HEK293 (cell line): ENCODE measurements around the gene RASA3.

Experiments used
- CTCF ChIA-PET: fragments of 350-600 bp; formaldehyde crosslinking; extraction: SDS; loops from one replicate; lab custom pipeline; 2021; ENCODE audit warnings: antibody characterized with exemption; lab: Yijun Ruan, JAX
- POLR2A ChIA-PET: fragments of 300-600 bp; formaldehyde crosslinking; extraction: SDS; loops from one replicate; lab custom pipeline; 2020; ENCODE audit warnings: antibody characterized with exemption, inconsistent platforms; lab: Yijun Ruan, JAX
- H3K27ac ChIP-seq: fragments of 200-500 bp; sonication (Bioruptor generic); 2 replicates; pipeline ENCODE4 v1.5.1; 2014; ENCODE audit warnings: low read depth, low read length, control low read depth, inconsistent platforms; ENCODE audit errors: extremely low read depth
- H3K36me3 ChIP-seq, 2 experiments: fragments of 200-500 bp in 1 of 2; sonication (Bioruptor generic) in 1 of 2; 1 replicate in 1 of 2; 2 replicates in 1 of 2; pipeline ENCODE4 v1.5.1; 2014 to 2017; ENCODE audit warnings: inconsistent platforms in 2 of 2, low read length in 2 of 2; ENCODE audit not compliant: control insufficient read depth in 2 of 2, insufficient read depth in 1 of 2
- H3K4me1 ChIP-seq: fragments of 200-500 bp; sonication (Bioruptor generic); 2 replicates; pipeline ENCODE4 v1.5.1; 2014; ENCODE audit warnings: mild to moderate bottlenecking, low read length, inconsistent platforms; ENCODE audit not compliant: control insufficient read depth, insufficient read depth
- H3K4me3 ChIP-seq: 2 replicates; pipeline ENCODE4 v1.5.1; 2011; ENCODE audit warnings: low read depth, mild to moderate bottlenecking, control low read depth, low read length, moderate library complexity
- H3K9me3 ChIP-seq: fragments of 200-500 bp; sonication (Bioruptor generic); 2 replicates; pipeline ENCODE4 v1.5.1; 2014; ENCODE audit warnings: low read depth, low read length, inconsistent platforms; ENCODE audit not compliant: control insufficient read depth, insufficient read depth
- KLF8 ChIP-seq: fragments of 450-650 bp; formaldehyde crosslinking; IDR thresholded peaks from 2 replicates; pipeline ENCODE4 v1.5.1; 2016; ENCODE audit warnings: missing biosample characterization, missing genetic modification characterization
- RBAK ChIP-seq: fragments of 450-650 bp; formaldehyde crosslinking; IDR thresholded peaks from 2 replicates; pipeline ENCODE4 v1.5.1; 2016; ENCODE audit warnings: missing biosample characterization, missing genetic modification characterization
- SCRT1 ChIP-seq: fragments of 450-650 bp; formaldehyde crosslinking; IDR thresholded peaks from 2 replicates; pipeline ENCODE4 v1.5.1; 2016; ENCODE audit warnings: missing biosample characterization, missing genetic modification characterization, borderline replicate concordance
- WT1 ChIP-seq: fragments of 450-650 bp; formaldehyde crosslinking; IDR thresholded peaks from 2 replicates; pipeline ENCODE4 v1.5.1; 2016; ENCODE audit warnings: missing biosample characterization, missing genetic modification characterization
- YY1 ChIP-seq: fragments of 450-650 bp; formaldehyde crosslinking; IDR thresholded peaks from 2 replicates; pipeline ENCODE4 v1.5.1; 2018; ENCODE audit warnings: missing biosample characterization, missing genetic modification characterization
- ZIC2 ChIP-seq: fragments of 450-650 bp; formaldehyde crosslinking; IDR thresholded peaks from 2 replicates; pipeline ENCODE4 v1.5.1; 2016; ENCODE audit warnings: missing biosample characterization, missing genetic modification characterization
- ZNF133 ChIP-seq: fragments of 450-650 bp; formaldehyde crosslinking; IDR thresholded peaks from 2 replicates; pipeline ENCODE4 v1.5.1; 2016; ENCODE audit warnings: missing biosample characterization, missing genetic modification characterization
- ZNF16 ChIP-seq: fragments of 450-650 bp; formaldehyde crosslinking; IDR thresholded peaks from 2 replicates; pipeline ENCODE4 v1.5.1; 2016; ENCODE audit warnings: low read depth, missing biosample characterization, missing genetic modification characterization
- ZNF311 ChIP-seq: fragments of 450-650 bp; formaldehyde crosslinking; IDR thresholded peaks from 2 replicates; pipeline ENCODE4 v1.5.1; 2017; ENCODE audit warnings: missing biosample characterization, missing genetic modification characterization, borderline replicate concordance
- ZNF354C ChIP-seq: fragments of 450-650 bp; formaldehyde crosslinking; IDR thresholded peaks from 2 replicates; pipeline ENCODE4 v1.5.1; 2016; ENCODE audit warnings: missing biosample characterization, missing genetic modification characterization, low read depth, borderline replicate concordance
- ZNF785 ChIP-seq: fragments of 450-650 bp; formaldehyde crosslinking; IDR thresholded peaks from 2 replicates; pipeline ENCODE4 v1.5.1; 2016; ENCODE audit warnings: missing biosample characterization, missing genetic modification characterization
- TF ChIP-seq, protein P1 (sequence below): fragments of 450-650 bp; formaldehyde crosslinking; IDR thresholded peaks from 2 replicates; pipeline ENCODE4 v1.5.1; 2016; ENCODE audit warnings: missing biosample characterization, missing genetic modification characterization
- TF ChIP-seq, protein P2 (sequence below): fragments of 450-650 bp; formaldehyde crosslinking; IDR thresholded peaks from 2 replicates; pipeline ENCODE4 v1.5.1; 2016; ENCODE audit warnings: missing biosample characterization, missing genetic modification characterization
- TF ChIP-seq, protein P3 (sequence below): fragments of 450-650 bp; formaldehyde crosslinking; conservative IDR thresholded peaks from 2 replicates; pipeline ENCODE4 v1.5.1; 2016; ENCODE audit warnings: low read depth, missing biosample characterization, missing genetic modification characterization
- TF ChIP-seq, protein P4 (sequence below): fragments of 450-650 bp; formaldehyde crosslinking; IDR thresholded peaks from 2 replicates; pipeline ENCODE4 v1.5.0; 2017; ENCODE audit warnings: missing biosample characterization, missing genetic modification characterization, borderline replicate concordance
- TF ChIP-seq, protein P5 (sequence below): fragments of 450-650 bp; formaldehyde crosslinking; IDR thresholded peaks from 2 replicates; pipeline ENCODE4 v1.5.1; 2017; ENCODE audit warnings: missing biosample characterization, missing genetic modification characterization
- TF ChIP-seq, protein P6 (sequence below): fragments of 450-650 bp; formaldehyde crosslinking; IDR thresholded peaks from 2 replicates; pipeline ENCODE4 v1.5.1; 2016; ENCODE audit warnings: missing biosample characterization, missing genetic modification characterization, low read depth

Gene RASA3

DNA sequence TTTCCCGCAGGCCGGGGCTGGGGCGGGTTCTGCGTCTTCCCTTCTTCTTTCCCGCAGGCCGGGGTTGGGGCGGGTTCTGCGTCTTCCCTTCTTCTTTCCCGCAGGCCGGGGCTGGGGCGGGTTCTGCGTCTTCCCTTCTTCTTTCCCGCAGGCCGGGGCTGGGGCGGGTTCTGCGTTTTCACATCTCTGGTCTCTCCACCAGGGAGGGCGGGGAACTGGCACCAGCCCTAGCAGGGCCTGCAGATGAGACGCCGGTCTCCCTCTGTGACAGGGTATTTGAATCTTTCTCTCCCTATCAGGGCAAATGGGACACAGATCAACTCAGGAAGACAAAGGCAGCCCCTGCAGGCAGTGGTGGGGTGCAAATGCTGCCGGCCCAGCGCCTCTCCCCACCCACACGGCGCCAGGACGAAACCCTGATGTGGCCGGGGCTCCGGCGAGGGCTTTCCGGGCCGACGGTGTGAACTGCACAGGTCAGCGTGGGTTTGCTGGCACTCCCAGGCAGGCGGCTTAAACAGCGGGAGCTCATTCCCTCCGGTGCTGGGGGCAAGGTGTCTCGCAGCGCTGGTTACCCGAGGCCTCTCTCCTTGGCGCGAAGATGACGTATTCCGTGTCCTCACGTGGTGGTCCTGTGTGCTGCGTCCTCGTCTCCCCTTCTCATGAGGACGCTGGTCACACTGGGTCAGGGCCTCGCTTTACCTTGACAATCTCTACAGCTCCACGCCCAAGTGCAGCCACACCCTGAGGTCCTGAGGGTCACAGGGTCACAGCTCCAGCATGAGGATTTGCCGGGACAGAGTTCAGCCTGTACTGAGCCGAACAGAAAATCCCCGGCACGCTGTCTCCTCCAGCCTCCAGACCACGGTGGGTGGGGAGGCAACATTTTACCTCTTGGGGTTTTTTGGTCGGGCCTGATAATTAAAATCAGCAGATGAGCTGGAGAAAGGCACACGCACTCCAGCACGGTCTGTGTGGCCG, 157.8 kb downstream of the RASA3 start:
- ChIA-PET CTCF (no interaction called here), POLR2A (no interaction called here)

More for the DNA sequence above, 157.8 kb downstream of the RASA3 start:
- Histone ChIP-seq H3K36me3 (peaks cover 0 to 3% of the 10 kb centered on the region in 2 experiments; a peak in 1 of 3 replicates), H3K27ac (no peak overlapping the region)
- no peak for TF ChIP-seq SCRT1 (tag by site-specific recombination)
- TF ChIP-seq, protein P1, sequence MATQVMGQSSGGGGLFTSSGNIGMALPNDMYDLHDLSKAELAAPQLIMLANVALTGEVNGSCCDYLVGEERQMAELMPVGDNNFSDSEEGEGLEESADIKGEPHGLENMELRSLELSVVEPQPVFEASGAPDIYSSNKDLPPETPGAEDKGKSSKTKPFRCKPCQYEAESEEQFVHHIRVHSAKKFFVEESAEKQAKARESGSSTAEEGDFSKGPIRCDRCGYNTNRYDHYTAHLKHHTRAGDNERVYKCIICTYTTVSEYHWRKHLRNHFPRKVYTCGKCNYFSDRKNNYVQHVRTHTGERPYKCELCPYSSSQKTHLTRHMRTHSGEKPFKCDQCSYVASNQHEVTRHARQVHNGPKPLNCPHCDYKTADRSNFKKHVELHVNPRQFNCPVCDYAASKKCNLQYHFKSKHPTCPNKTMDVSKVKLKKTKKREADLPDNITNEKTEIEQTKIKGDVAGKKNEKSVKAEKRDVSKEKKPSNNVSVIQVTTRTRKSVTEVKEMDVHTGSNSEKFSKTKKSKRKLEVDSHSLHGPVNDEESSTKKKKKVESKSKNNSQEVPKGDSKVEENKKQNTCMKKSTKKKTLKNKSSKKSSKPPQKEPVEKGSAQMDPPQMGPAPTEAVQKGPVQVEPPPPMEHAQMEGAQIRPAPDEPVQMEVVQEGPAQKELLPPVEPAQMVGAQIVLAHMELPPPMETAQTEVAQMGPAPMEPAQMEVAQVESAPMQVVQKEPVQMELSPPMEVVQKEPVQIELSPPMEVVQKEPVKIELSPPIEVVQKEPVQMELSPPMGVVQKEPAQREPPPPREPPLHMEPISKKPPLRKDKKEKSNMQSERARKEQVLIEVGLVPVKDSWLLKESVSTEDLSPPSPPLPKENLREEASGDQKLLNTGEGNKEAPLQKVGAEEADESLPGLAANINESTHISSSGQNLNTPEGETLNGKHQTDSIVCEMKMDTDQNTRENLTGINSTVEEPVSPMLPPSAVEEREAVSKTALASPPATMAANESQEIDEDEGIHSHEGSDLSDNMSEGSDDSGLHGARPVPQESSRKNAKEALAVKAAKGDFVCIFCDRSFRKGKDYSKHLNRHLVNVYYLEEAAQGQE = no peak
- TF ChIP-seq, protein P2, sequence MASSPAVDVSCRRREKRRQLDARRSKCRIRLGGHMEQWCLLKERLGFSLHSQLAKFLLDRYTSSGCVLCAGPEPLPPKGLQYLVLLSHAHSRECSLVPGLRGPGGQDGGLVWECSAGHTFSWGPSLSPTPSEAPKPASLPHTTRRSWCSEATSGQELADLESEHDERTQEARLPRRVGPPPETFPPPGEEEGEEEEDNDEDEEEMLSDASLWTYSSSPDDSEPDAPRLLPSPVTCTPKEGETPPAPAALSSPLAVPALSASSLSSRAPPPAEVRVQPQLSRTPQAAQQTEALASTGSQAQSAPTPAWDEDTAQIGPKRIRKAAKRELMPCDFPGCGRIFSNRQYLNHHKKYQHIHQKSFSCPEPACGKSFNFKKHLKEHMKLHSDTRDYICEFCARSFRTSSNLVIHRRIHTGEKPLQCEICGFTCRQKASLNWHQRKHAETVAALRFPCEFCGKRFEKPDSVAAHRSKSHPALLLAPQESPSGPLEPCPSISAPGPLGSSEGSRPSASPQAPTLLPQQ (tag by site-specific recombination) = no peak
- TF ChIP-seq, protein P3, sequence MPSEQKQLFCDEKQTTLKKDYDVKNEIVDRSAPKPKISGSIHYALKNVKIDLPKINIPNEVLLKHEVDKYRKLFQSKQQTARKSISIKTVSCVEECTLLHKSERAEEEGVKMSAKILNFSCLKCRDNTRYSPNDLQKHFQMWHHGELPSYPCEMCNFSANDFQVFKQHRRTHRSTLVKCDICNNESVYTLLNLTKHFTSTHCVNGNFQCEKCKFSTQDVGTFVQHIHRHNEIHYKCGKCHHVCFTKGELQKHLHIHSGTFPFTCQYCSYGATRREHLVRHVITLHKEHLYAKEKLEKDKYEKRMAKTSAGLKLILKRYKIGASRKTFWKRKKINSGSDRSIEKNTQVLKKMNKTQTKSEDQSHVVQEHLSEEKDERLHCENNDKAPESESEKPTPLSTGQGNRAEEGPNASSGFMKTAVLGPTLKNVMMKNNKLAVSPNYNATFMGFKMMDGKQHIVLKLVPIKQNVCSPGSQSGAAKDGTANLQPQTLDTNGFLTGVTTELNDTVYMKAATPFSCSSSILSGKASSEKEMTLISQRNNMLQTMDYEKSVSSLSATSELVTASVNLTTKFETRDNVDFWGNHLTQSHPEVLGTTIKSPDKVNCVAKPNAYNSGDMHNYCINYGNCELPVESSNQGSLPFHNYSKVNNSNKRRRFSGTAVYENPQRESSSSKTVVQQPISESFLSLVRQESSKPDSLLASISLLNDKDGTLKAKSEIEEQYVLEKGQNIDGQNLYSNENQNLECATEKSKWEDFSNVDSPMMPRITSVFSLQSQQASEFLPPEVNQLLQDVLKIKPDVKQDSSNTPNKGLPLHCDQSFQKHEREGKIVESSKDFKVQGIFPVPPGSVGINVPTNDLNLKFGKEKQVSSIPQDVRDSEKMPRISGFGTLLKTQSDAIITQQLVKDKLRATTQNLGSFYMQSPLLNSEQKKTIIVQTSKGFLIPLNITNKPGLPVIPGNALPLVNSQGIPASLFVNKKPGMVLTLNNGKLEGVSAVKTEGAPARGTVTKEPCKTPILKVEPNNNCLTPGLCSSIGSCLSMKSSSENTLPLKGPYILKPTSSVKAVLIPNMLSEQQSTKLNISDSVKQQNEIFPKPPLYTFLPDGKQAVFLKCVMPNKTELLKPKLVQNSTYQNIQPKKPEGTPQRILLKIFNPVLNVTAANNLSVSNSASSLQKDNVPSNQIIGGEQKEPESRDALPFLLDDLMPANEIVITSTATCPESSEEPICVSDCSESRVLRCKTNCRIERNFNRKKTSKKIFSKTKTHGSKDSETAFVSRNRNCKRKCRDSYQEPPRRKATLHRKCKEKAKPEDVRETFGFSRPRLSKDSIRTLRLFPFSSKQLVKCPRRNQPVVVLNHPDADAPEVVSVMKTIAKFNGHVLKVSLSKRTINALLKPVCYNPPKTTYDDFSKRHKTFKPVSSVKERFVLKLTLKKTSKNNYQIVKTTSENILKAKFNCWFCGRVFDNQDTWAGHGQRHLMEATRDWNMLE = no peak
- TF ChIP-seq, protein P4, sequence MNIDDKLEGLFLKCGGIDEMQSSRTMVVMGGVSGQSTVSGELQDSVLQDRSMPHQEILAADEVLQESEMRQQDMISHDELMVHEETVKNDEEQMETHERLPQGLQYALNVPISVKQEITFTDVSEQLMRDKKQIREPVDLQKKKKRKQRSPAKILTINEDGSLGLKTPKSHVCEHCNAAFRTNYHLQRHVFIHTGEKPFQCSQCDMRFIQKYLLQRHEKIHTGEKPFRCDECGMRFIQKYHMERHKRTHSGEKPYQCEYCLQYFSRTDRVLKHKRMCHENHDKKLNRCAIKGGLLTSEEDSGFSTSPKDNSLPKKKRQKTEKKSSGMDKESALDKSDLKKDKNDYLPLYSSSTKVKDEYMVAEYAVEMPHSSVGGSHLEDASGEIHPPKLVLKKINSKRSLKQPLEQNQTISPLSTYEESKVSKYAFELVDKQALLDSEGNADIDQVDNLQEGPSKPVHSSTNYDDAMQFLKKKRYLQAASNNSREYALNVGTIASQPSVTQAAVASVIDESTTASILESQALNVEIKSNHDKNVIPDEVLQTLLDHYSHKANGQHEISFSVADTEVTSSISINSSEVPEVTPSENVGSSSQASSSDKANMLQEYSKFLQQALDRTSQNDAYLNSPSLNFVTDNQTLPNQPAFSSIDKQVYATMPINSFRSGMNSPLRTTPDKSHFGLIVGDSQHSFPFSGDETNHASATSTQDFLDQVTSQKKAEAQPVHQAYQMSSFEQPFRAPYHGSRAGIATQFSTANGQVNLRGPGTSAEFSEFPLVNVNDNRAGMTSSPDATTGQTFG (tag by site-specific recombination) = no peak
- TF ChIP-seq ZNF133 = no peak
- TF ChIP-seq, protein P5, sequence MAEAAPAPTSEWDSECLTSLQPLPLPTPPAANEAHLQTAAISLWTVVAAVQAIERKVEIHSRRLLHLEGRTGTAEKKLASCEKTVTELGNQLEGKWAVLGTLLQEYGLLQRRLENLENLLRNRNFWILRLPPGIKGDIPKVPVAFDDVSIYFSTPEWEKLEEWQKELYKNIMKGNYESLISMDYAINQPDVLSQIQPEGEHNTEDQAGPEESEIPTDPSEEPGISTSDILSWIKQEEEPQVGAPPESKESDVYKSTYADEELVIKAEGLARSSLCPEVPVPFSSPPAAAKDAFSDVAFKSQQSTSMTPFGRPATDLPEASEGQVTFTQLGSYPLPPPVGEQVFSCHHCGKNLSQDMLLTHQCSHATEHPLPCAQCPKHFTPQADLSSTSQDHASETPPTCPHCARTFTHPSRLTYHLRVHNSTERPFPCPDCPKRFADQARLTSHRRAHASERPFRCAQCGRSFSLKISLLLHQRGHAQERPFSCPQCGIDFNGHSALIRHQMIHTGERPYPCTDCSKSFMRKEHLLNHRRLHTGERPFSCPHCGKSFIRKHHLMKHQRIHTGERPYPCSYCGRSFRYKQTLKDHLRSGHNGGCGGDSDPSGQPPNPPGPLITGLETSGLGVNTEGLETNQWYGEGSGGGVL (tag by site-specific recombination) = no peak
- no peak for TF ChIP-seq KLF8 (tag by site-specific recombination)
- TF ChIP-seq, protein P6, sequence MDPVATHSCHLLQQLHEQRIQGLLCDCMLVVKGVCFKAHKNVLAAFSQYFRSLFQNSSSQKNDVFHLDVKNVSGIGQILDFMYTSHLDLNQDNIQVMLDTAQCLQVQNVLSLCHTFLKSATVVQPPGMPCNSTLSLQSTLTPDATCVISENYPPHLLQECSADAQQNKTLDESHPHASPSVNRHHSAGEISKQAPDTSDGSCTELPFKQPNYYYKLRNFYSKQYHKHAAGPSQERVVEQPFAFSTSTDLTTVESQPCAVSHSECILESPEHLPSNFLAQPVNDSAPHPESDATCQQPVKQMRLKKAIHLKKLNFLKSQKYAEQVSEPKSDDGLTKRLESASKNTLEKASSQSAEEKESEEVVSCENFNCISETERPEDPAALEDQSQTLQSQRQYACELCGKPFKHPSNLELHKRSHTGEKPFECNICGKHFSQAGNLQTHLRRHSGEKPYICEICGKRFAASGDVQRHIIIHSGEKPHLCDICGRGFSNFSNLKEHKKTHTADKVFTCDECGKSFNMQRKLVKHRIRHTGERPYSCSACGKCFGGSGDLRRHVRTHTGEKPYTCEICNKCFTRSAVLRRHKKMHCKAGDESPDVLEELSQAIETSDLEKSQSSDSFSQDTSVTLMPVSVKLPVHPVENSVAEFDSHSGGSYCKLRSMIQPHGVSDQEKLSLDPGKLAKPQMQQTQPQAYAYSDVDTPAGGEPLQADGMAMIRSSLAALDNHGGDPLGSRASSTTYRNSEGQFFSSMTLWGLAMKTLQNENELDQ (tag by site-specific recombination) = no peak
- TF ChIP-seq YY1 (tag by site-specific recombination) = no peak
- no peak for TF ChIP-seq ZNF311 (tag by site-specific recombination)
- no peak for TF ChIP-seq RBAK (tag by site-specific recombination)
- no peak for TF ChIP-seq ZNF785 (tag by site-specific recombination)
- TF ChIP-seq ZNF16 (tag by site-specific recombination) = no peak
- no peak for TF ChIP-seq ZNF354C (tag by site-specific recombination)
- TF ChIP-seq ZIC2 = no peak
- no peak for TF ChIP-seq WT1 (tag by site-specific recombination)
- TF ChIP-seq, all 188 proteins: peak for 0
- H3K4me1 ChIP-seq = no peaks in the 10 kb centered on the region
- H3K9me3 ChIP-seq = no peaks in the 10 kb centered on the region
- no peak overlapping the region for H3K4me3 ChIP-seq
